GM21786 (cell line): ENCODE measurements around the gene BTD.
A peak's percentile ranks its signal among the peaks of the same experiment; 100 is the strongest.

Source experiments
- ATAC-seq: cut with Tn5 transposase; IDR thresholded peaks from one replicate; pipeline ENCODE4 v1.9.1; 2021; ENCODE audit not compliant: unreplicated experiment

Gene BTD

DNA sequence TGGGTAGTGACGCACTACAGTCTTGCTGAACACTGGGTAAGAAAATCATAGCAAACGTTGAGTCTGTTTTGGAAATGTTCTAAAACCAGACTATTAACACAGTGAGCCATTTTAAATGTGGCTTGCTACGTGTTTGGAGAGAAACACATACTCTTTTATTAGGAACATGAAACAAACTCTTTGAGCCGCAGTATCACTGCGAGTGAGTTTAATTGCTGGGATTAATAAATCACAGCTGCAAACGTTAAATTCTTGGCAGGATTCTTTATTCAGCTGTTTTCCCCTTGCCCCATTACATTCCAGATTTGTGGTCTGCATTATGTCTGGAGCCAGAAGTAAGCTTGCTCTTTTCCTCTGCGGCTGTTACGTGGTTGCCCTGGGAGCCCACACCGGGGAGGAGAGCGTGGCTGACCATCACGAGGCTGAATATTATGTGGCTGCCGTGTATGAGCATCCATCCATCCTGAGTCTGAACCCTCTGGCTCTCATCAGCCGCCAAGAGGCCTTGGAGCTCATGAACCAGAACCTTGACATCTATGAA is 33.6 kb downstream of the BTD start:
- no peak for ATAC-seq

GRCh38 chr3:15636028-15636709 is 34.6 kb downstream of the BTD start:
- ATAC-seq: peak; percentile 52

DNA sequence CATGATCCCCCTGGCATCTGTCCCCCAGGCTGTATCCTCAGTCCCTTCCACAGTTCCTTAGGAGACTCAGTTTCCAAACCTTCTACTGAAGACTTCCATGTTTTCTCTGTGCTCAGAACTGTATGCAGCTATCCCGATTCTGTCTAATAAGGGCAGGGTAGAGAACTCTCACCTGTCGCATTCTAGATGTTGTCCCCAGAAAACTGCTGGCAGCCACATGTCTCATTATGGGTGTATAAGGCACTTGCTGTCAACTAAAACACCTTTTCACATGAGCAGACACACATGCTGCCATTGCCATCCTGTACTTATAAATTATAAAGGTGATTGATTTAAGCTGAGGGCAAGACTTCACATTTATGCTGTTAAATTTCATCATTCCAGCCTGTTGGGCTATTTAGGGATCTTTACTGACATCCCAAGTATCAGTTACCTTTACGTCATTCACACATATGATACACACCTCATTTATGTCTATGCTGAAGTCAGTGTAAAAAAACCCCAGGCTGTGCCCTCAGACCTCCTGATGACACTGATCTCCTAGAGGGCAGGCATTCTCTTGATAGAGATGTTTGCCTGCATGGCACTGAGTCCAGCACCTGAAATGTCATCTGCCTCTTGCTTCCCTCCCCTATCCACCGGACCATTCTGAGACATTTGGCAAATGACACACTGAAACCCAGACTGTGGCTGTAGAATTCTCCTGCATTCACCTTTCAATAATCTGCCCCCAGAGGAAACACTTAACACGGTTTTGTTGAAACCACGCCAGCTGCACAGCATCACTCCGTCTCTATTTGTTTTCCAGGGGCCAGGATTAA is 35.8 kb downstream of the BTD start:
- no peak for ATAC-seq

DNA sequence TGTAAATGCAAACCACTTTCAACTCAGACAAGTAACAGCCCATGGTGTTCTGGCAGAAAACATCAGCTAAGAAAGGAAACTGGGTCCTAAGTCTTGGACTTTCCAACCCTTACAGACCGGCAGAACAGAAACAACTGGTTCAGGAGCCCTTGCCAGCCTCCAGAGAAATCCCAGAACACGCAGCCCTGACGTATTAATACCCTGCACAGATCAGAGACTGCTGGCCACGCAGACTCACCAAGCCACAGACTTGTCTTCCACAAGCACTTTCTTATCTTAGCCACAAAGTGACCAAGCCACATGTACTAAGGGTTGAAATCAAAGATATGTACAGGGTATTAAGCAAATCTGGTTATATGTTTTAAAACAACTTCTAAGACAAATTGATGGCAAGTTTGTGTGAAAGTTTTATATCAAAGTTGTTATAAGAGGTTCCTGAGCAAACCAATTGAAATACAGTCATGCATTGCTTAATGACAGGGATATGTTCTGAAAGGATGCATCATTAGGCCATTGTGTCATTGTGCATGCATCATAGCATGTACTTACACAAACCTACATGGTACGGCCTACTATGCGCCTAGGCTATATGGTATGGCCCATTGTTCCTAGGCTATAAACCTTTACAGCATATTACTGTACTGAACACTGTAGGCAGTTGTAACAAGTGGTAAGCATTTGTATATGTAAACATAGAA is 36.8 kb downstream of the BTD start:
- no peak for ATAC-seq

- no peak for ATAC-seq
These were observed 37.3 kb downstream of the BTD start for GRCh38 chr3:15638891-15639262.

DNA sequence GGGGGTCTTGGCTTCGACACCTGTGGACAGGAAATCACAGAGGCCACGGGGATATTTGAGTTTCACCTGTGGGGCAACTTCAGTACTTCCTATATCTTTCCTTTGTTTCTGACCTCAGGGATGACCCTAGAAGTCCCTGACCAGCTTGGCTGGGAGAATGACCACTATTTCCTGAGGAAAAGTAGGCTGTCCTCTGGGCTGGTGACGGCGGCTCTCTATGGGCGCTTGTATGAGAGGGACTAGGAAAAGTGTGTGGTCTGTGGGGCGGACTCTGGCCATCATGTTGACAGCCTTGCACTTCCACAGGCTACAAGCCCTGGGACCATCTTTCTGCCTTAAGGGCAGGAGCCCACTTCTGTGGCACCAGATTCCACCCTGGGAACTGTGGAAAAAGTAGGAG is 43.7 kb downstream of the BTD start:
- ATAC-seq: no peak

DNA sequence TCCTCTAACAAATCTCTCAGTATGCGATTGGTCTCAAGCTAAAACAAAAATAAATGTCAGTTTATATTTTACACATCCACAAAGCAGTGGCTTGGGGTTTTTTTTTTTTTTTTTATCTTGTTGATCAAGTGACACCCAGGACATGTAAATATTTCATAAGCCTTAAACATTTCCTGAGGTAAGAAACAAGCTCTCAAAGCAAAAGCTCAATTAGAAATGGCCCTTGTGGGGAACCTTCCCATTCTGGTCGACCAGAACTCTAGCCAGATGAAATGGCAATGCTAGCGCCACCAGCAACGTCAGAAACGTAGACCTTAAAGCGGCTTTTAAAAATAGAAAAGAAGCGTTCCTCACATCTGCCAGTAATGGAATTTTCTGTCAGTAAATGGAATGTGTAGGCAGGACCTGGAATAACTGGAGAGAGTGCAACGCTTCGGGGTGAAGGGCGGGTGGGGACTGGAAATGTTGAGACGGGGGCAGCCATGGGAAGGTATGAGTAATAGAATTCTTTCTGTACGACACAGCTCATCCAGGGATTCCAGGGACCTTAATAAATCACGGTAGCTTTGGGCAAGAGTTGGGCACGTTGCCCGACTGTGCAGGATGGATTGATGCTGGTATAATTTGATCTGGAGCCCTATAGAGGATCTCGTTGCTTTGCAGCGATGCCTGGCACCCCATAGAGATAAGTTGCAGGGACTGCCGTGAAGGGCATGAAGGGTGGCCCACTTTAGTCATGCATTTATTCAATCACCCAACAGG is 44.4 kb downstream of the BTD start:
- ATAC-seq: no peak

GRCh38 chr3:15646851-15647511 is 45.4 kb downstream of the BTD start:
- ATAC-seq: no peak

- ATAC-seq: peak; percentile 91
These were observed 46.1 kb downstream of the BTD start for GRCh38 chr3:15647611-15648167.

DNA sequence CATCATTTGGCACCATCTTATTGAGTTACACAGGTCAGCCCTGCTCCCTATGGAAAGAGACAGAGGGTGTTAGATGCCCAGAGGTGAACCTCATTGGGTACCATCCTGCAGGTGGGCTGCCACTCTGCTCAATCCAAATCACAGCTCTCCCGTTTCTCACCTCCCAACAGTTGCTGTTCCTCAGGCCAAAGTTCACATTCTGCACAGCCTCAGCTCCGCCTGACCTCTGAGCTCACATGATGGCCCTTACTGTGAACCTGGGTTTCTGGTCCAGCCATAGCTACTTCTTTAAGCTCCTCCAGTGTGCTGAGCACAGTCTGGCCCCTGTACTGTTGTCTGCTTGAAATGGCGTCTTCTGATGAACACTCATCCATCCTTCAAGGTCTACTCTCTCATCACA is 47.8 kb downstream of the BTD start:
- no peak for ATAC-seq

DNA sequence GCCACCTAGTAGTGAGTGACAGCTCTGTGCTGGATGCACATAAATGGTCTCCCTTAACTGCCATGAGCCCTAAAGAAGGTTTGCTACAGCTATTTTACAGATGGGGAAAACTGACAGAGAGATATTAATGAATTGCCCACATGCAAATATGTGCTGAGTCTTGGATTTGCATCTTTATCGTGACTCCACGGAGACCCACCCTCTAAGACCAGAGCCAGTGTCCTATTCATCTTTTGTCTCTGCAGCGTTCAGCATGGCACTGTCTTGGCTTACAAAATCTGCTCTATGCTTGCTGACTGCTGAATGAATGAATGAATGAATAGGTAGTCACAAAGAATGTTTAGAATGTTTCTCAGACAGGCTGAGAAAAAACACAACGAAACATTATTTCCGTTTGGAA is 48.3 kb downstream of the BTD start:
- no peak for ATAC-seq

- no peak for ATAC-seq
These were observed 49.9 kb downstream of the BTD start for GRCh38 chr3:15651396-15651795.

DNA sequence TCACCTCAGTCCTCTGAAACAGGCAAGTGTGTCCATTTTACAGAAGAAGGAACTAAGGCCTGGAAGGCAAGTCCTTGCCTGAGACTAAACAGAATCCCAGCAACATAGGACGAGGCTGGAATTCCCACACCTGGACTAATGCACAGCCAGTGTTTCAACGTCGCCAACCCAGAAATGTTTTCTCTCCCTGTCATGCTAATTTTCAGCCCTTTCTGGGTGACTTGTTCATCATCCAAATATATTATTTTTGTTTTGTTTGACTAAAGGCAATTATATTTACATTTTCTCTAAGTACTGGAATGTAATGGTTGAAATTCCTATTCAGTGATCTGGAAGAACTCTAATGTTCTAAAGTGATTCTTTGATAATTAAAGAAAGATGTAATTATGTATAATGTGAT is 51.8 kb downstream of the BTD start:
- ATAC-seq: no peak

- ATAC-seq: no peak
These were observed 52.6 kb downstream of the BTD start for GRCh38 chr3:15654127-15654526.

DNA sequence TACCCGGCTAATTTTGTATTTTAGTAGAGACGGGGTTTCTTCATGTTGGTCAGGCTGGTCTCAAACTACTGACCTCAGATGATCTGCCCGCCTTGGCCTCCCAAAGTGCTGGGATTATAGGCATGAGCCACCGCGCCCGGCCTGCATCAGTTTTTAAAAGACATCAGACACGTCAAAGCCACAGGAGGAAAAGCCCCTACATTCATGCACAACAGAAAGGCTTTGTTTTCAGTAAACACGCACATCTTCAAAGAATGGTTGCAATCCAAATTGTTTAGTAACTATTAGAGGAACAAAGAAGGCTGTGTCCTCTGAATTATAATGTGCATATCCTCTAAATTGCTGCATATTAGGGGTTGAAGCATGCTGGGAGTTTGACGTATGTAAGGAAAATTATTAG is 53.3 kb downstream of the BTD start:
- no peak for ATAC-seq

DNA sequence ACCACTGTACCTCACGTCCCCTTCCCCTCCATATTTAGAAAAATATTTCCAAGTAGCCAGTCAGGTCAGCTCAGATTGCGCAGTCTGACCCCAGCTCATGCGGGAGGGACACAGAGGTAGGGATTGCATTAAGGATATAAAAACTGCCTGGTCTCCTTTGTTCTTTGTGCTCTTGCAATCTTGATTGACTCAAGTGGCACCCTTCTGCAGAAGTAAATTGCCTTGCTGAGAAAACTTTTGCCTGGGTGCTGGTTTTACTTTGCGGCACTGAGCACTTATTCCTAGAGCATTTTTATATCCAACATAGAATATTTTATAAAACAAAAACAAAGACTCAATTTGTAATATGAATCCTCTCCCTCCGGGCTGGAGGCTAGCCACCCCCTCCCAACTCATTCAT is 54.8 kb downstream of the BTD start:
- ATAC-seq: no peak

- ATAC-seq: no peak
These were observed 55.5 kb downstream of the BTD start for GRCh38 chr3:15657016-15657415.

GRCh38 chr3:15659254-15659975 is 57.9 kb downstream of the BTD start:
- ATAC-seq: no peak

GRCh38 chr3:15660055-15660935 is 58.8 kb downstream of the BTD start:
- no peak for ATAC-seq
